Measurements from ENCODE around the gene GFRA1.

GFRA1 gene

GRCh38 chr10:116259638-116260037, 13.4 kb downstream of the GFRA1 start:
- H3K4me3 ChIP-seq (ENCODE audit: low read depth, low read length): no peak overlapping the region
- no peaks in the 10 kb centered on the region for H3K4me1 ChIP-seq
- no peaks in the 10 kb centered on the region for H3K9me3 ChIP-seq
- H3K36me3 ChIP-seq: no peaks in the 10 kb centered on the region
- peaks cover 8% of the 10 kb centered on the region; the same call in 1 of the 2 replicates for H3K27me3 ChIP-seq
- TF ChIP-seq CTCF (IDR thresholded peaks at IDR 0.05; ENCODE audit: low read depth, low read length): no peak
- DNase-seq: no peak

- DNase-seq: no peak
- Histone ChIP-seq H3K9me3 (no peaks in the 10 kb centered on the region), H3K4me3 (ENCODE audit: low read depth, low read length) (no peak overlapping the region), H3K36me3 (no peaks in the 10 kb centered on the region), H3K27me3 (peaks cover 8% of the 10 kb centered on the region; the same call in 1 of the 2 replicates), H3K4me1 (no peaks in the 10 kb centered on the region)
- TF ChIP-seq CTCF (IDR thresholded peaks at IDR 0.05; ENCODE audit: low read depth, low read length): no peak
These were observed 15.2 kb downstream of the GFRA1 start for GRCh38 chr10:116257785-116258184.

GRCh38 chr10:116256752-116257259, 16.2 kb downstream of the GFRA1 start:
- 0 out of 2 replicates have a peak, but pooled peaks cover 3% of the 10 kb centered on the region for H3K27me3 ChIP-seq
- DNase-seq: no peak
- H3K36me3 ChIP-seq: no peaks in the 10 kb centered on the region
- no peak for TF ChIP-seq CTCF (IDR thresholded peaks at IDR 0.05; ENCODE audit: low read depth, low read length)
- no peaks in the 10 kb centered on the region for H3K4me1 ChIP-seq
- H3K4me3 ChIP-seq (ENCODE audit: low read depth, low read length): no peak overlapping the region
- no peaks in the 10 kb centered on the region for H3K9me3 ChIP-seq

GRCh38 chr10:116255886-116256751, 16.9 kb downstream of the GFRA1 start:
- no peaks in the 10 kb centered on the region for H3K36me3 ChIP-seq
- H3K9me3 ChIP-seq: no peaks in the 10 kb centered on the region
- H3K4me3 ChIP-seq (ENCODE audit: low read depth, low read length): no peak overlapping the region
- 0 out of 2 replicates have a peak, but pooled peaks cover 3% of the 10 kb centered on the region for H3K27me3 ChIP-seq
- no peaks in the 10 kb centered on the region for H3K4me1 ChIP-seq
- no peak for DNase-seq
- TF ChIP-seq CTCF (IDR thresholded peaks at IDR 0.05; ENCODE audit: low read depth, low read length): no peak

- TF ChIP-seq CTCF (IDR thresholded peaks at IDR 0.05; ENCODE audit: low read depth, low read length): no peak
- Histone ChIP-seq H3K36me3 (no peaks in the 10 kb centered on the region), H3K4me1 (no peaks in the 10 kb centered on the region), H3K9me3 (no peaks in the 10 kb centered on the region), H3K27me3 (no peaks in the 10 kb centered on the region), H3K4me3 (ENCODE audit: low read depth, low read length) (no peak overlapping the region)
- no peak for DNase-seq
These were observed 18.4 kb downstream of the GFRA1 start for GRCh38 chr10:116254422-116255155.

All from BE2C (cell line).